ENCODE results near the gene THNSL1.

The THNSL1 gene

GRCh38 chr10:25057886-25058285 lies 41.5 kb downstream of the THNSL1 start:
- DNase-seq (ENCODE audit: low read depth in 1 of 2, low spot score in 1 of 2) = no peak

- DNase-seq (ENCODE audit: low read depth in 1 of 2, low spot score in 1 of 2) = no peak
Observed at GRCh38 chr10:25059990-25060389, 43.6 kb downstream of the THNSL1 start.

GRCh38 chr10:25061125-25061524 lies 44.7 kb downstream of the THNSL1 start:
- no peak for DNase-seq (ENCODE audit: low read depth in 1 of 2, low spot score in 1 of 2)

GRCh38 chr10:25061711-25062449 lies 45.5 kb downstream of the THNSL1 start:
- DNase-seq (ENCODE audit: low read depth in 1 of 2, low spot score in 1 of 2) = no peak

GRCh38 chr10:25063157-25063556 lies 46.7 kb downstream of the THNSL1 start:
- DNase-seq (ENCODE audit: low read depth in 1 of 2, low spot score in 1 of 2) = no peak

- no peak for DNase-seq (ENCODE audit: low read depth in 1 of 2, low spot score in 1 of 2)
Observed at GRCh38 chr10:25063644-25064043, 47.2 kb downstream of the THNSL1 start.

GRCh38 chr10:25064401-25064800 lies 48.0 kb downstream of the THNSL1 start:
- no peak for DNase-seq (ENCODE audit: low read depth in 1 of 2, low spot score in 1 of 2)

- no peak for DNase-seq (ENCODE audit: low read depth in 1 of 2, low spot score in 1 of 2)
Observed at GRCh38 chr10:25065761-25066476, 49.5 kb downstream of the THNSL1 start.

- no peak for DNase-seq (ENCODE audit: low read depth in 1 of 2, low spot score in 1 of 2)
Observed at GRCh38 chr10:25068152-25069058, 52.0 kb downstream of the THNSL1 start.

GRCh38 chr10:25071227-25071626 lies 54.8 kb downstream of the THNSL1 start:
- DNase-seq (ENCODE audit: low read depth in 1 of 2, low spot score in 1 of 2) = no peak

- DNase-seq (ENCODE audit: low read depth in 1 of 2, low spot score in 1 of 2) = no peak
Observed at GRCh38 chr10:25072786-25073185, 56.4 kb downstream of the THNSL1 start.

GRCh38 chr10:25075825-25076224 lies 59.4 kb downstream of the THNSL1 start:
- no peak for DNase-seq (ENCODE audit: low read depth in 1 of 2, low spot score in 1 of 2)
